Gastroesophageal sphincter (tissue), 4 donors: Measurements from ENCODE around the gene NUP93. TPM values are rescaled to one million over a fixed set of nuclear protein-coding genes. Genes with fewer than 3 reads are reported as not detected.

ENCODE experiments used
- ATAC-seq: fragments of 150-250 bp; one replicate; pipeline ENCODE4 v1.9.1; 2016; ENCODE audit warnings: mild to moderate bottlenecking, moderate library complexity
- H3K27ac ChIP-seq, 4 donors: fragments of 200-600 bp; sonication (generic) in 3 of 4; 1 replicate in 3 of 4; 2 replicates in 1 of 4; pipeline ENCODE4 v1.5.1; 2016 to 2019
- H3K27me3 ChIP-seq: fragments of 200-600 bp; sonication (generic); one replicate; pipeline ENCODE4 v1.5.1; 2019
- H3K36me3 ChIP-seq, 2 donors: fragments of 200-600 bp; sonication (generic); one replicate each; pipeline ENCODE4 v1.5.1; 2019; ENCODE audit warnings: control low read depth in 1 of 2
- H3K4me1 ChIP-seq, 3 donors: fragments of 200-600 bp; sonication (generic); 1 replicate in 2 of 3; 2 replicates in 1 of 3; pipeline ENCODE4 v1.5.1; 2016 to 2019; ENCODE audit warnings: control low read depth in 2 of 3
- H3K4me3 ChIP-seq, 2 donors: fragments of 200-600 bp; sonication (generic); one replicate each; pipeline ENCODE4 v1.5.1; 2019; ENCODE audit warnings: mild to moderate bottlenecking in 1 of 2, moderate library complexity in 1 of 2
- H3K9me3 ChIP-seq, 3 donors: fragments of 200-600 bp; sonication (generic); one replicate each; pipeline ENCODE4 v1.5.1; 2017 to 2019; ENCODE audit warnings: control low read depth in 2 of 3
- EP300 ChIP-seq: sonication (generic); formaldehyde crosslinking; IDR thresholded peaks from one replicate; pipeline ENCODE4 v1.6.1; 2017; ENCODE audit warnings: antibody characterized with exemption, mild to moderate bottlenecking
- POLR2A ChIP-seq, 2 donors: fragments of 450-650 bp; IDR thresholded peaks; one replicate each; pipeline ENCODE4 v1.6.1; 2017; ENCODE audit warnings: antibody characterized with exemption in 2 of 2, mild to moderate bottlenecking in 2 of 2, moderate library complexity in 1 of 2
- POLR2AphosphoS5 ChIP-seq: sonication (generic); formaldehyde crosslinking; IDR thresholded peaks from one replicate; pipeline ENCODE4 v1.6.1; 2017; ENCODE audit warnings: antibody characterized with exemption
- WGBS, 2 donors: methylation state at CpG; one replicate each; pipeline ENCODE4 v1.1.5; 2018; ENCODE audit warnings: low coverage in 1 of 2; 5-methylcytosine and 5-hydroxymethylcytosine counted together
- total RNA-seq, 4 donors: library from RNA; depleted of rRNA; stranded (reverse); fragments of >200 nt; gene quantifications; one replicate each; pipeline ENCODE4 v1.1.0, GENCODE V29; 2016
- TF ChIP-seq, protein P1 (sequence below), 4 experiments: fragments of 200-600 bp in 2 of 4; fragments of 450-650 bp in 2 of 4; sonication (generic) in 1 of 4; IDR thresholded peaks; one replicate each; pipeline ENCODE4 v1.5.1; 2017 to 2019; ENCODE audit warnings: antibody characterized with exemption in 4 of 4, mild to moderate bottlenecking in 2 of 4, moderate library complexity in 2 of 4

Gene NUP93
- total RNA-seq, 4 donors from 2014 or later, result 37.6 to 39.3 (median 38.9) TPM

DNA sequence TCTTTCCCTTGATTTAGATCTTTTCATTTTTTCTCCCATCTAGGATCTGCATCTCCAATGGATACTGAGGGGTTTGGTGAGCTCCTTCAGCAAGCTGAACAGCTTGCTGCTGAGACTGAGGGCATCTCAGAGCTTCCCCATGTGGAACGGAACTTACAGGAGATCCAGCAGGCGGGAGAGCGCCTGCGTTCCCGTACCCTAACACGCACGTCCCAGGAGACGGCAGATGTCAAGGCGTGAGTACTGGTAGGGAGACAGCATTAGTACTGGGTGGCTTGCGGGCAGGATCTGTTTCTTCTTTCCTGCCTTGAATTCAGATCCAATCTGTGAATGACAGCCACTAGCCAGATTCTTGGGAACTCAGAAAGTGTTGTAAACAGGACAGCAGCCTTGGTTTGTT, 18.3 kb downstream of the NUP93 start:
- Histone ChIP-seq H3K36me3 (peaks cover 0 to 15% of the 10 kb centered on the region in 2 donors), H3K27me3 (no peaks in the 10 kb centered on the region), H3K27ac (peak overlapping the region in 3 of 4 donors; percentile 46 to 60 (median 50)), H3K4me1 (peaks cover 0 to 69% (median 13%) of the 10 kb centered on the region in 3 donors), H3K4me3 (no peak overlapping the region), H3K9me3 (no peaks in the 10 kb centered on the region)
- WGBS, 2 donors, result no CpG with 5 or more reads among the region's 10 CpGs
- ATAC-seq, result no peak
- TF ChIP-seq, protein P1, sequence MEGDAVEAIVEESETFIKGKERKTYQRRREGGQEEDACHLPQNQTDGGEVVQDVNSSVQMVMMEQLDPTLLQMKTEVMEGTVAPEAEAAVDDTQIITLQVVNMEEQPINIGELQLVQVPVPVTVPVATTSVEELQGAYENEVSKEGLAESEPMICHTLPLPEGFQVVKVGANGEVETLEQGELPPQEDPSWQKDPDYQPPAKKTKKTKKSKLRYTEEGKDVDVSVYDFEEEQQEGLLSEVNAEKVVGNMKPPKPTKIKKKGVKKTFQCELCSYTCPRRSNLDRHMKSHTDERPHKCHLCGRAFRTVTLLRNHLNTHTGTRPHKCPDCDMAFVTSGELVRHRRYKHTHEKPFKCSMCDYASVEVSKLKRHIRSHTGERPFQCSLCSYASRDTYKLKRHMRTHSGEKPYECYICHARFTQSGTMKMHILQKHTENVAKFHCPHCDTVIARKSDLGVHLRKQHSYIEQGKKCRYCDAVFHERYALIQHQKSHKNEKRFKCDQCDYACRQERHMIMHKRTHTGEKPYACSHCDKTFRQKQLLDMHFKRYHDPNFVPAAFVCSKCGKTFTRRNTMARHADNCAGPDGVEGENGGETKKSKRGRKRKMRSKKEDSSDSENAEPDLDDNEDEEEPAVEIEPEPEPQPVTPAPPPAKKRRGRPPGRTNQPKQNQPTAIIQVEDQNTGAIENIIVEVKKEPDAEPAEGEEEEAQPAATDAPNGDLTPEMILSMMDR (IDR thresholded peaks at IDR 0.05), result no peak
- no peak for TF ChIP-seq EP300
- no peak for TF ChIP-seq POLR2A (IDR thresholded peaks at IDR 0.05)
- TF ChIP-seq POLR2AphosphoS5, result no peak

DNA sequence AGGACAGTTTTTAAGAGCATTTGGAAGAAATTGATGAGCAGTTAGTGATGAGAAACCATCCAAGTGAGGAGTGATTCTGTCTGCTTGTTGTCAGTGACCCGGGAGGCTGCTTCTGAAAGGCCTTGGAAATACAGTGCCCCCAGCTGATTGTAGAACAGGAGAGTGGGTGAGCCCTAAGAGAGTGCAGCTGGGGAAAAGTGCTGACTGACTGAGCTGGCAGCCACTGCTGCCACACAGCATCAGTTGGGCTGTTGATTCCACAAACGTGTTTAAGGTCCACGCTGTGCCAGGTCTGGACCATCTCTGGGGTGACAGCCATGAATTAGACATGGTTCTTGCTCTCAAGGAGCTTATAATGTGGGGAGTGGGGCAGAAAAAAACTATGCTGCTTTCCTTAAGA, 18.9 kb downstream of the NUP93 start:
- H3K27ac ChIP-seq, result peak overlapping the region in 3 of 4 donors; percentile 46 to 60 (median 50)
- H3K36me3 ChIP-seq, result peaks cover 0 to 15% of the 10 kb centered on the region in 2 donors
- no peaks in the 10 kb centered on the region for H3K9me3 ChIP-seq
- no peak for ATAC-seq
- no peaks in the 10 kb centered on the region for H3K27me3 ChIP-seq
- H3K4me1 ChIP-seq, result peaks cover 0 to 62% (median 13%) of the 10 kb centered on the region in 3 donors
- no peak overlapping the region for H3K4me3 ChIP-seq
- TF ChIP-seq POLR2AphosphoS5, result no peak
- no peak for TF ChIP-seq EP300
- TF ChIP-seq, protein P1 (IDR thresholded peaks at IDR 0.05), result no peak
- no peak for TF ChIP-seq POLR2A (IDR thresholded peaks at IDR 0.05)
- 90% methylated on average over 3 of the region's 3 CpGs; no CpG with 5 or more reads in 1 of the 2 donors for WGBS, 2 donors

GRCh38 chr16:56749672-56750491, 20.0 kb downstream of the NUP93 start:
- H3K27ac ChIP-seq, result peak overlapping the region in 3 of 4 donors; percentile 36 to 60 (median 46)
- H3K4me1 ChIP-seq, result peaks cover 0 to 57% (median 13%) of the 10 kb centered on the region in 3 donors
- WGBS, 2 donors, result 52 to 75% methylated on average over 2 to 3 of the region's 3 CpGs

GRCh38 chr16:56753410-56753809, 23.5 kb downstream of the NUP93 start:
- peaks cover 0 to 15% of the 10 kb centered on the region in 2 donors for H3K36me3 ChIP-seq
- no peaks in the 10 kb centered on the region for H3K27me3 ChIP-seq
- no peaks in the 10 kb centered on the region for H3K9me3 ChIP-seq
- peak; percentile 51 for ATAC-seq
- no peak for TF ChIP-seq EP300
- TF ChIP-seq POLR2AphosphoS5, result peak; percentile 58
- H3K4me3 ChIP-seq, result no peak overlapping the region
- peak overlapping the region in 3 of 4 donors; percentile 4 to 35 (median 24) for H3K27ac ChIP-seq
- H3K4me1 ChIP-seq, result peaks cover 0 to 25% (median 3%) of the 10 kb centered on the region in 3 donors

More at GRCh38 chr16:56749672-56750491, 20.0 kb downstream of the NUP93 start:
- TF ChIP-seq, protein P1 (IDR thresholded peaks at IDR 0.05), result no peak
- TF ChIP-seq POLR2A (IDR thresholded peaks at IDR 0.05) (no peak), EP300 (no peak), POLR2AphosphoS5 (no peak)
- no peak overlapping the region for H3K4me3 ChIP-seq
- ATAC-seq, result no peak
- no peaks in the 10 kb centered on the region for H3K27me3 ChIP-seq
- peaks cover 0 to 15% of the 10 kb centered on the region in 2 donors for H3K36me3 ChIP-seq
- H3K9me3 ChIP-seq, result no peaks in the 10 kb centered on the region

- no peak overlapping the region for H3K4me3 ChIP-seq
- peaks cover 0 to 23% (median 0%) of the 10 kb centered on the region in 3 donors for H3K4me1 ChIP-seq
- H3K27ac ChIP-seq, result no peak overlapping the region
- H3K27me3 ChIP-seq, result no peaks in the 10 kb centered on the region
- TF ChIP-seq EP300, result no peak
- no peak for TF ChIP-seq POLR2AphosphoS5
- no peak for ATAC-seq
- peaks cover 0 to 4% of the 10 kb centered on the region in 2 donors for H3K36me3 ChIP-seq
- no peaks in the 10 kb centered on the region for H3K9me3 ChIP-seq
Observed at GRCh38 chr16:56755038-56755437, 25.1 kb downstream of the NUP93 start.

- H3K4me1 ChIP-seq, result peaks cover 0 to 15% (median 0%) of the 10 kb centered on the region in 3 donors
- no peaks in the 10 kb centered on the region for H3K27me3 ChIP-seq
- TF ChIP-seq EP300, result no peak
- TF ChIP-seq, protein P1 (IDR thresholded peaks at IDR 0.05), result no peak
- no peak for TF ChIP-seq POLR2AphosphoS5
- no peak for TF ChIP-seq POLR2A (IDR thresholded peaks at IDR 0.05)
- ATAC-seq, result no peak
- H3K4me3 ChIP-seq, result no peak overlapping the region
- no peaks in the 10 kb centered on the region for H3K9me3 ChIP-seq
- peaks cover 0 to 13% of the 10 kb centered on the region in 2 donors for H3K36me3 ChIP-seq
- H3K27ac ChIP-seq, result peak overlapping the region in 3 of 4 donors; percentile 1 to 21 (median 7)
- WGBS, 2 donors, result 71 to 86% methylated on average over 3 of the region's 3 CpGs
Observed at GRCh38 chr16:56758432-56758831, 28.5 kb downstream of the NUP93 start.
